ENCODE measurements around the gene CEP112.

DNA sequence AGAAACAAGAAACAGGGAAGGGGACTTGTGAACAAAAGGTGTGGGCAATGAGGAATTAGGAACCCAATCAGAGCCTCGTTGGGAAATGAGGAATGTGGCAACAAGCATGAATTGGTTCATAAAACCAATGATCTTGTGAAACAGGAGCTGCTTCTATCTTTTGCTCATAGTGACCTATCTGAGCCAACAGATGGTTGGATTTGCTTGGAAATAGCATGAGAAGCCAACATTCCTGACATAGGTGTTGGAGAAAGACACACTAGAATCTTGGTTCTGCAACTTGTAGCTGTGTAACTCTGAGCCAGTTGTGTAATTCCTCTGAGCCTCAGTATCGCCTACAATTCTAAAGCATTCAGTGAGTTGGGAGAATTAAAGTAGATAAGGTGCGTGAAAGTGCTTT lies 378.6 kb downstream of the CEP112 start:
- no peak for TF ChIP-seq POLR2A (IDR thresholded peaks at IDR 0.05; ENCODE audit: low read length)
- TF ChIP-seq GATA1 (IDR thresholded peaks at IDR 0.05; ENCODE audit: low read depth, low read length): no peak

All from erythroblast (primary cell).